Bronchial epithelial cell (primary cell): ENCODE measurements around the gene CINP. TPM values are rescaled to one million over a fixed set of nuclear protein-coding genes. Genes with fewer than 3 reads are reported as not detected.
A peak's percentile ranks its signal among the peaks of the same experiment; 100 is the strongest.

Experiments used
- DNase-seq: peaks from one replicate; pipeline ENCODE4 v3.0.0-alpha.2; 2010; ENCODE audit warnings: low read depth
- FAIRE-seq: peaks from 2 replicates; lab custom pipeline; 2011; peaks lifted over from hg19 to GRCh38; lab: Jason Lieb, UNC
- H3K27me3 ChIP-seq: 2 replicates; pipeline ENCODE4 v1.5.1; 2011; ENCODE audit warnings: low read length; ENCODE audit not compliant: control insufficient read depth, insufficient read depth
- H3K36me3 ChIP-seq: 2 replicates; pipeline ENCODE4 v1.5.1; 2011; ENCODE audit warnings: low read length; ENCODE audit not compliant: control insufficient read depth, insufficient read depth
- H3K4me3 ChIP-seq: 2 replicates; pipeline ENCODE4 v1.5.1; 2011; ENCODE audit warnings: mild to moderate bottlenecking, low read depth, low read length, control low read depth
- total RNA-seq: library from RNA; depleted of rRNA; stranded (reverse); fragments of >200 nt; gene quantifications from 2 replicates; pipeline ENCODE4 v1.2.1, GENCODE V29; 2014
- TF ChIP-seq, protein P1 (sequence below): IDR thresholded peaks from 2 replicates; pipeline ENCODE4 v1.5.1; 2011; ENCODE audit warnings: mild to moderate bottlenecking, moderate library complexity, low read length, control low read depth, inconsistent platforms; ENCODE audit not compliant: insufficient read depth, severe bottlenecking

Gene CINP
- total RNA-seq, 1 donor from 2014 or later = 38.4 TPM

- H3K4me3 ChIP-seq = no peak overlapping the region
- FAIRE-seq (no peak), DNase-seq (no peak)
- TF ChIP-seq, protein P1, sequence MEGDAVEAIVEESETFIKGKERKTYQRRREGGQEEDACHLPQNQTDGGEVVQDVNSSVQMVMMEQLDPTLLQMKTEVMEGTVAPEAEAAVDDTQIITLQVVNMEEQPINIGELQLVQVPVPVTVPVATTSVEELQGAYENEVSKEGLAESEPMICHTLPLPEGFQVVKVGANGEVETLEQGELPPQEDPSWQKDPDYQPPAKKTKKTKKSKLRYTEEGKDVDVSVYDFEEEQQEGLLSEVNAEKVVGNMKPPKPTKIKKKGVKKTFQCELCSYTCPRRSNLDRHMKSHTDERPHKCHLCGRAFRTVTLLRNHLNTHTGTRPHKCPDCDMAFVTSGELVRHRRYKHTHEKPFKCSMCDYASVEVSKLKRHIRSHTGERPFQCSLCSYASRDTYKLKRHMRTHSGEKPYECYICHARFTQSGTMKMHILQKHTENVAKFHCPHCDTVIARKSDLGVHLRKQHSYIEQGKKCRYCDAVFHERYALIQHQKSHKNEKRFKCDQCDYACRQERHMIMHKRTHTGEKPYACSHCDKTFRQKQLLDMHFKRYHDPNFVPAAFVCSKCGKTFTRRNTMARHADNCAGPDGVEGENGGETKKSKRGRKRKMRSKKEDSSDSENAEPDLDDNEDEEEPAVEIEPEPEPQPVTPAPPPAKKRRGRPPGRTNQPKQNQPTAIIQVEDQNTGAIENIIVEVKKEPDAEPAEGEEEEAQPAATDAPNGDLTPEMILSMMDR = no peak
- no peaks in the 10 kb centered on the region for H3K27me3 ChIP-seq
- peaks cover 12% of the 10 kb centered on the region for H3K36me3 ChIP-seq
Observed at GRCh38 chr14:102345232-102345631, 17.5 kb downstream of the CINP start.

DNA sequence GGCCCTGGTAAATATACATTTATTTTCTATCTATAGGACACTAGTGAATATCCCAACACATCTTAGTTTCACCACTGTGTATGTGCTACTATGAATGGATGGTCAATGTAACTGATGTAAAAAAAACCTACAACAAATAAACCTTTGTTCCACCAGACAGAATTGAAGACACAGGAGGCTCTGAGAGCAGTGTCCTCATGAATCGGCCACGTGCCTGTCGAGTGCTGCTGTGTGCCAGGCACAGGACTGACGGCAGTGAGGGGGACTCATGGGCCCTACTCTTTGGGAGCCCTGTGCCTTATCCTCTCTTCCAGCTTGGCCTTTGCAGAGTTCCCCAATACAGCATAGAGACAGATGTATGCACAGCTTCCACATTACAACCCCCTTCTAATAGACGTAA is 18.2 kb downstream of the CINP start:
- Histone ChIP-seq H3K4me3 (no peak overlapping the region), H3K27me3 (no peaks in the 10 kb centered on the region), H3K36me3 (peaks cover 12% of the 10 kb centered on the region)
- TF ChIP-seq, protein P1 = no peak
- FAIRE-seq (peak; percentile 84), DNase-seq (no peak)

GRCh38 chr14:102344084-102344483 is 18.6 kb downstream of the CINP start:
- peaks cover 14% of the 10 kb centered on the region for H3K36me3 ChIP-seq
- no peak overlapping the region for H3K4me3 ChIP-seq
- H3K27me3 ChIP-seq = no peaks in the 10 kb centered on the region
- TF ChIP-seq, protein P1 = no peak
- DNase-seq (no peak), FAIRE-seq (no peak)

DNA sequence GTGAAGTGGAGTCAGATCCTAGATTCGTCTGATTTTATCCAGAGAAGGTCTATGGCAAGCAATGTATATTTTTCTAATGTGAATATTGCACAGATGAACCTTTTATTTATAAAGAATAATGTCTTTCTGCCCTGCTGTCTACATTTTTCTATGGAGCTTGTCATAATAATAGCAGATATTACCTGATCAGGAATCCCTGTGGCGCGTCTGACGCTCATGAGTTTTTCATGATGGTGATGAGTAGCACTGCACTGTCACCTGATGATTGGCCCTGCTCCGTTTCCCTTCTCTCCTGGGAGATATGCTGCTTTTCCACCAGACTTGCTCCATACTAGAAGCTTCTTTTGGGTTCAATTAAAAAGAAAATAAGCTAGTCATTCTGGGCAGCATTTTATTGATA is 20.5 kb downstream of the CINP start:
- Histone ChIP-seq H3K4me3 (no peak overlapping the region), H3K36me3 (peaks cover 18% of the 10 kb centered on the region), H3K27me3 (no peaks in the 10 kb centered on the region)
- TF ChIP-seq, protein P1 = no peak
- DNase-seq (no peak), FAIRE-seq (no peak)

GRCh38 chr14:102341566-102341965 is 21.1 kb downstream of the CINP start:
- FAIRE-seq (no peak), DNase-seq (no peak)
- Histone ChIP-seq H3K27me3 (no peaks in the 10 kb centered on the region), H3K36me3 (peaks cover 18% of the 10 kb centered on the region), H3K4me3 (no peak overlapping the region)
- TF ChIP-seq, protein P1 = no peak

GRCh38 chr14:102338724-102339123 is 24.0 kb downstream of the CINP start:
- Histone ChIP-seq H3K4me3 (no peak overlapping the region), H3K36me3 (peaks cover 21% of the 10 kb centered on the region), H3K27me3 (no peaks in the 10 kb centered on the region)
- TF ChIP-seq, protein P1 = no peak
- DNase-seq (no peak), FAIRE-seq (no peak)
